RWPE2 (cell line): ENCODE data around the gene NAXD.

Experiments
- ATAC-seq: fragments of 200-7000 bp; cut with Tn5 transposase; 3 replicates; pipeline ENCODE4 v1.9.1; 2021; ENCODE audit warnings: low read depth
- DNase-seq: peaks from one replicate; pipeline ENCODE4 v3.0.0-alpha.2; 2020; ENCODE audit warnings: low spot score
- H3K27ac ChIP-seq: fragments of 450-650 bp; 2 replicates; pipeline ENCODE4 v1.5.1; 2017; ENCODE audit warnings: mild to moderate bottlenecking; ENCODE audit not compliant: poor library complexity, severe bottlenecking
- H3K27me3 ChIP-seq: fragments of 250-450 bp; sonication (Bioruptor Pico); 2 replicates; pipeline ENCODE4 v1.5.1; 2021; ENCODE audit warnings: mild to moderate bottlenecking, moderate library complexity; ENCODE audit not compliant: insufficient read depth, poor library complexity, severe bottlenecking
- H3K36me3 ChIP-seq: fragments of 250-450 bp; sonication (Bioruptor Pico); 2 replicates; pipeline ENCODE4 v1.5.1; 2020; ENCODE audit warnings: low read depth, mild to moderate bottlenecking, moderate library complexity
- H3K4me1 ChIP-seq: fragments of 250-450 bp; sonication (Bioruptor Pico); 2 replicates; pipeline ENCODE4 v1.5.1; 2021; ENCODE audit warnings: mild to moderate bottlenecking, moderate library complexity; ENCODE audit not compliant: insufficient read depth, poor library complexity, severe bottlenecking
- H3K4me3 ChIP-seq: fragments of 250-450 bp; sonication (Bioruptor Pico); 2 replicates; pipeline ENCODE4 v1.5.1; 2021; ENCODE audit warnings: mild to moderate bottlenecking, moderate library complexity; ENCODE audit not compliant: severe bottlenecking
- H3K9me3 ChIP-seq: fragments of 250-450 bp; sonication (Bioruptor Pico); 2 replicates; pipeline ENCODE4 v1.5.1; 2021; ENCODE audit warnings: mild to moderate bottlenecking, moderate library complexity; ENCODE audit not compliant: severe bottlenecking
- CTCF ChIP-seq: fragments of 450-650 bp; IDR thresholded peaks from one replicate; pipeline ENCODE4 v1.5.1; 2017; ENCODE audit warnings: mild to moderate bottlenecking, moderate library complexity; ENCODE audit not compliant: poor library complexity, severe bottlenecking

The NAXD gene

GRCh38 chr13:110662777-110663443 lies 47.6 kb downstream of the NAXD start:
- Histone ChIP-seq H3K4me3 (no peak overlapping the region), H3K27ac (no peak overlapping the region), H3K4me1 (no peaks in the 10 kb centered on the region), H3K9me3 (peaks cover 4% of the 10 kb centered on the region), H3K36me3 (peaks cover 76% of the 10 kb centered on the region), H3K27me3 (no peaks in the 10 kb centered on the region)
- DNase-seq (no peak), ATAC-seq (no peak)
- no peak for TF ChIP-seq CTCF

- Histone ChIP-seq H3K4me3 (no peak overlapping the region), H3K9me3 (peaks cover 4% of the 10 kb centered on the region), H3K27me3 (no peaks in the 10 kb centered on the region), H3K4me1 (no peaks in the 10 kb centered on the region), H3K36me3 (peaks cover 78% of the 10 kb centered on the region), H3K27ac (no peak overlapping the region)
- no peak for DNase-seq
- no peak for TF ChIP-seq CTCF
- ATAC-seq = no peak
Measured at GRCh38 chr13:110663491-110663890, 48.1 kb downstream of the NAXD start.

DNA sequence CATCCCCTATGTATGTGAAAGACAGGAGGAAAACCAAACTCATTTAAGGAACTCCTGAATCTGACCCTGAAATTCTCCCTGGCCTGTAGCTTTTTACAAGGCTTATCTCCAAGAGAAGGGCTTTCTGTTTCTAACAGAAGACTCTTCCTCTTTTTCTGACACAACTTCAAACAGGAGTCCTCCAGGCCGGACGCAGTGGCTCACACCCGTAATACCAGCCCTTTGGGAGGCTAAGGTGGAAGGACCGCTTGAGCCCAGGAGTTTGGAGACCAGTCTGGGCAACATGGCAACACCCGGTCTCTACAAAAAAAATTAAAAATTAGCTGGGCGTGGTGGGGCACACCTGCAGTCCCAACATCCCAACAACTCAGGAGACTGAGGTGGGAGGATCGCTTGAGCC lies 48.7 kb downstream of the NAXD start:
- Histone ChIP-seq H3K27ac (no peak overlapping the region), H3K4me3 (no peak overlapping the region), H3K27me3 (no peaks in the 10 kb centered on the region), H3K36me3 (peaks cover 76% of the 10 kb centered on the region), H3K9me3 (peaks cover 4% of the 10 kb centered on the region), H3K4me1 (no peaks in the 10 kb centered on the region)
- no peak for DNase-seq
- no peak for ATAC-seq
- TF ChIP-seq CTCF = no peak

GRCh38 chr13:110664673-110665072 lies 49.3 kb downstream of the NAXD start:
- Histone ChIP-seq H3K27ac (no peak overlapping the region), H3K36me3 (peaks cover 78% of the 10 kb centered on the region), H3K27me3 (no peaks in the 10 kb centered on the region), H3K4me1 (no peaks in the 10 kb centered on the region), H3K9me3 (peaks cover 4% of the 10 kb centered on the region), H3K4me3 (no peak overlapping the region)
- no peak for ATAC-seq
- TF ChIP-seq CTCF = no peak
- DNase-seq = no peak

DNA sequence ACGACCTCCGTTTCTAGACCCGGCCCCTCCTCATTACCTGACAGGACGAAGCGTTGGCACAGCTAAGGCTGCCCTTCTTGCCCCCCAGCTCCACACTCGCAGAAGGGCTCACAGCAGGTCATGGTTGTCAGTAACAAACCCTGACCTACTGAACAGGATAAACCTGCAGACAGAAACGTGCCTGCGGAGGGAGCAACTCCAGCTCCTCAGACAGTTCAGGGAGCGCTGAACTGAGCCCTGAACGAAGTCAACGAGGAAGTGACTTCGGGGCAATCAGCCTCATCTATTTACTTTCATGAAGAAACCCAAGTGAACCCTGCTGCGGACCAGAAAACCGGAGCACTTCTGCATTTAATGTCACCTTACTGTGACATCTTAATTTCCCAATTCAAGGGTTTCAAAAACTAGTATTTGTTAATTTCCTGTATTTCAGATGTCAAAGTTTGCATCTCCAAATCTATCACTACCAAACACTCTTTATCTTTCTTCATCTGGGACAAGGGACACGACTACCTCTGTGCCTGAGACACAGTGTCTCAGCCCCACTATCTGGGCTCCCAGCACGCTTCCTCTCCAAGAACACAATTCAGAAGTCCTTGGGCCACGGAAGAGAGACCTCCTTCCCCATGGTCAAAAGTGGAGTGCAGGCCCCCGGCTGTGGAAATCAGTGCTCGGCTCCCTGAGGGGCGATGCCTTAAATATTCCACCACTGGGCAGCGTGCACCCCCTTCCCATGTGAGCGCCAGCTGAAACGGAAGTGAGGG lies 50.3 kb downstream of the NAXD start:
- H3K36me3 ChIP-seq = peaks cover 78% of the 10 kb centered on the region
- ATAC-seq = no peak
- no peak overlapping the region for H3K27ac ChIP-seq
- H3K4me3 ChIP-seq = no peak overlapping the region
- no peak for TF ChIP-seq CTCF
- H3K27me3 ChIP-seq = no peaks in the 10 kb centered on the region
- H3K4me1 ChIP-seq = no peaks in the 10 kb centered on the region
- H3K9me3 ChIP-seq = no peaks in the 10 kb centered on the region
- DNase-seq = no peak
